ENCODE data around the gene PDE1C. TPM values are rescaled to one million over a fixed set of nuclear protein-coding genes. Genes with fewer than 3 reads are reported as not detected.
A peak's percentile ranks its signal among the peaks of the same experiment; 100 is the strongest.

Gene PDE1C
- total RNA-seq, 1 experiment from 2014 or later = 14.1 TPM

DNA sequence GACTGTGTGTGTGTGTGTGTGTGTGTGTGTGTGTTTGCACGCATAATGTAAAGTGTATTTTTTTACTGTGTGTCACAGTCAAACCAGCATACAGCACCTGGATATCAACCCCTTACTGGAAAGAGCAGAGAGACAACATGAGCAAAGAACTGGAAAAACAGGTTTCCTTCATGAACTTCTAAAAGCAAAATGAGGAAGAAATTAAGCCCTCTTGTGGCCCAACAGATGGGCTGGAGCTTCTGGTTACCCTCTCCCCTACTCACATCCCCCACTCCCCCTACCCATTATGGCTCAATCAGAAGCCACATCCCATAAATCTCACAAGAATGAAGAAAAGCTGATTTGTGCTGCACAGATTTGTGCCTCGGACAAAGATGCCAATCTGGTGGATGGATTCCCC lies 36.2 kb downstream of the PDE1C start:
- ATAC-seq (no peak; the same call in 1 of the 2 replicates), DNase-seq (peak; percentile 83)
- H4K20me1 ChIP-seq (ENCODE audit: low read length) = no peaks in the 10 kb centered on the region
- BruUV-seq (replicated peaks) = no TSS peak
- CTCF ChIA-PET = no interaction called here
- H3K36me3 ChIP-seq (ENCODE audit: low read depth, low read length) = no peaks in the 10 kb centered on the region
- peak overlapping the region; percentile 20 for H3K4me2 ChIP-seq (ENCODE audit: low read length)
- peaks cover 53% of the 10 kb centered on the region for H3K4me1 ChIP-seq (ENCODE audit: insufficient read depth, low read length)
- no peaks in the 10 kb centered on the region for H3K9me3 ChIP-seq (ENCODE audit: low read length)
- TF ChIP-seq EZH2phosphoT487 (IDR thresholded peaks at IDR 0.05; ENCODE audit: borderline replicate concordance, low read length) (no peak), EZH2 (IDR thresholded peaks at IDR 0.05; ENCODE audit: low read length, unreplicated experiment) (no peak)
- TF ChIP-seq, protein P1, sequence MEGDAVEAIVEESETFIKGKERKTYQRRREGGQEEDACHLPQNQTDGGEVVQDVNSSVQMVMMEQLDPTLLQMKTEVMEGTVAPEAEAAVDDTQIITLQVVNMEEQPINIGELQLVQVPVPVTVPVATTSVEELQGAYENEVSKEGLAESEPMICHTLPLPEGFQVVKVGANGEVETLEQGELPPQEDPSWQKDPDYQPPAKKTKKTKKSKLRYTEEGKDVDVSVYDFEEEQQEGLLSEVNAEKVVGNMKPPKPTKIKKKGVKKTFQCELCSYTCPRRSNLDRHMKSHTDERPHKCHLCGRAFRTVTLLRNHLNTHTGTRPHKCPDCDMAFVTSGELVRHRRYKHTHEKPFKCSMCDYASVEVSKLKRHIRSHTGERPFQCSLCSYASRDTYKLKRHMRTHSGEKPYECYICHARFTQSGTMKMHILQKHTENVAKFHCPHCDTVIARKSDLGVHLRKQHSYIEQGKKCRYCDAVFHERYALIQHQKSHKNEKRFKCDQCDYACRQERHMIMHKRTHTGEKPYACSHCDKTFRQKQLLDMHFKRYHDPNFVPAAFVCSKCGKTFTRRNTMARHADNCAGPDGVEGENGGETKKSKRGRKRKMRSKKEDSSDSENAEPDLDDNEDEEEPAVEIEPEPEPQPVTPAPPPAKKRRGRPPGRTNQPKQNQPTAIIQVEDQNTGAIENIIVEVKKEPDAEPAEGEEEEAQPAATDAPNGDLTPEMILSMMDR (conservative IDR thresholded peaks at IDR 0.05; ENCODE audit: low read depth, low read length) = peak; percentile 51
- no peak overlapping the region for H3K9ac ChIP-seq (ENCODE audit: low read length)
- no peak overlapping the region for H3K4me3 ChIP-seq (ENCODE audit: low read length)
- no peaks in the 10 kb centered on the region for H3F3A ChIP-seq (ENCODE audit: low read length, unreplicated experiment)
- H2AFZ ChIP-seq (ENCODE audit: low read length) = no peak overlapping the region
- POLR2A ChIA-PET (ENCODE audit: unreplicated experiment) = no interaction called here
- H3K79me2 ChIP-seq (ENCODE audit: low read length) = no peaks in the 10 kb centered on the region
- no peaks in the 10 kb centered on the region for H3K9me2 ChIP-seq (replicated peaks; ENCODE audit: low read length)
- no peaks in the 10 kb centered on the region for H3K27me3 ChIP-seq (ENCODE audit: low read length)
- H3K27ac ChIP-seq (ENCODE audit: low read length) = no peak overlapping the region
- intact Hi-C loops (cut with micrococcal nuclease) = no loop called here

DNA sequence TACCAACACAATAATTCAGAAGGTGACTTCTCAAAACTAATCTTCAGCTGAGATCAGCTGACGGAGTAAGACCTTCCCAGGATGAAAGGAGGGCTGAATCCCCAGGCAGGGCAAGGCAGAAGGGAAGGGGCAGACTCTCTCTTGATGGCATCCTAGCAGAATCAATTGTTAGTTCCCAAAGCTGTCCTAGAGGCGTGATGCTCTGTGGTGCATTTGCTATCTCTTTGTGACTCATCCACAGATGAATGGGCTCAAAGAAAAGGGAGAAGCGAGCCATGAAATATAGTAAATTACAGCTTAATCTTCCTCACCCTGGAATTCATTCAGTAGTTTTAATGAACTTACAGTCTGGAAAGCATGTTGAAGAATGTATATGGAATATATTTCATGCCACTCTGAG lies 37.2 kb downstream of the PDE1C start:
- Histone ChIP-seq H3K9me2 (replicated peaks; ENCODE audit: low read length) (no peaks in the 10 kb centered on the region), H3K9ac (ENCODE audit: low read length) (no peak overlapping the region), H4K20me1 (ENCODE audit: low read length) (no peaks in the 10 kb centered on the region), H3F3A (ENCODE audit: low read length, unreplicated experiment) (no peaks in the 10 kb centered on the region), H3K79me2 (ENCODE audit: low read length) (no peaks in the 10 kb centered on the region), H3K4me2 (ENCODE audit: low read length) (no peak overlapping the region), H3K27ac (ENCODE audit: low read length) (no peak overlapping the region), H3K4me1 (ENCODE audit: insufficient read depth, low read length) (peaks cover 47% of the 10 kb centered on the region), H3K27me3 (ENCODE audit: low read length) (no peaks in the 10 kb centered on the region), H3K9me3 (ENCODE audit: low read length) (no peaks in the 10 kb centered on the region), H3K36me3 (ENCODE audit: low read depth, low read length) (no peaks in the 10 kb centered on the region), H2AFZ (ENCODE audit: low read length) (no peak overlapping the region), H3K4me3 (ENCODE audit: low read length) (no peak overlapping the region)
- ATAC-seq = no peak
- POLR2A ChIA-PET (ENCODE audit: unreplicated experiment) = interaction anchor here (0.7 kb wide), 1 partner anchor 23 kb away, joined by 3 read pairs; no protein-coding TSS in a partner anchor
- no TSS peak for BruUV-seq (replicated peaks)
- TF ChIP-seq EZH2phosphoT487 (IDR thresholded peaks at IDR 0.05; ENCODE audit: borderline replicate concordance, low read length) = no peak
- TF ChIP-seq, protein P1 (conservative IDR thresholded peaks at IDR 0.05; ENCODE audit: low read depth, low read length) = no peak
- TF ChIP-seq EZH2 (IDR thresholded peaks at IDR 0.05; ENCODE audit: low read length, unreplicated experiment) = no peak
- CTCF ChIA-PET = no interaction called here
- intact Hi-C loops (cut with micrococcal nuclease) = no loop called here
- DNase-seq = no peak

DNA sequence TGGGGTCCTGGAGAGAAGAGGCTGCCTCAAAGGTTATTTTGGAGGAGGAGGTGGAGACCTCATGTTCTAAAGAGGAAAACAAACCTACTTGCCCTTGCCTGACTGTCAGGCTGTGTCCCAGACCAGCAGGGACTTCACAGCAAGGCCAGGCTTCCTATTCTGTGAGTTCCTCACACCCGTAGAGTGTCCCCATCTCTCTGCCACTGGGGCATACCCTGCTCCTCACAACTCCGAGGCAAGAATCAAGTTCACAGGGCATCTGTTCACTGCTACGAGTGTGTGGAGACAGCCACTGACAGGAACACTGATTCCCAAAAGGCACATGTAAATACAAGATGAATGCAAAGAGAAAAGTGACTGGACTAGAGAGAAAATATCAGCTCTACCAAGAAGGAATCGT lies 38.0 kb downstream of the PDE1C start:
- no peaks in the 10 kb centered on the region for H3K36me3 ChIP-seq (ENCODE audit: low read depth, low read length)
- TF ChIP-seq EZH2 (IDR thresholded peaks at IDR 0.05; ENCODE audit: low read length, unreplicated experiment) = no peak
- TF ChIP-seq EZH2phosphoT487 (IDR thresholded peaks at IDR 0.05; ENCODE audit: borderline replicate concordance, low read length) = no peak
- TF ChIP-seq, protein P1 (conservative IDR thresholded peaks at IDR 0.05; ENCODE audit: low read depth, low read length) = no peak
- no peak overlapping the region for H2AFZ ChIP-seq (ENCODE audit: low read length)
- H3K9ac ChIP-seq (ENCODE audit: low read length) = no peak overlapping the region
- H3K9me2 ChIP-seq (replicated peaks; ENCODE audit: low read length) = no peaks in the 10 kb centered on the region
- BruUV-seq (replicated peaks) = no TSS peak
- no peak overlapping the region for H3K4me2 ChIP-seq (ENCODE audit: low read length)
- H3F3A ChIP-seq (ENCODE audit: low read length, unreplicated experiment) = no peaks in the 10 kb centered on the region
- H3K9me3 ChIP-seq (ENCODE audit: low read length) = no peaks in the 10 kb centered on the region
- no peaks in the 10 kb centered on the region for H4K20me1 ChIP-seq (ENCODE audit: low read length)
- H3K79me2 ChIP-seq (ENCODE audit: low read length) = no peaks in the 10 kb centered on the region
- H3K27me3 ChIP-seq (ENCODE audit: low read length) = no peaks in the 10 kb centered on the region
- H3K4me1 ChIP-seq (ENCODE audit: insufficient read depth, low read length) = peaks cover 40% of the 10 kb centered on the region
- ATAC-seq (no peak), DNase-seq (no peak)
- POLR2A ChIA-PET (ENCODE audit: unreplicated experiment) = interaction anchor here (0.7 kb wide), 1 partner anchor 23 kb away, joined by 3 read pairs; no protein-coding TSS in a partner anchor
- intact Hi-C loops (cut with micrococcal nuclease) = no loop called here
- H3K4me3 ChIP-seq (ENCODE audit: low read length) = no peak overlapping the region
- no peak overlapping the region for H3K27ac ChIP-seq (ENCODE audit: low read length)
- CTCF ChIA-PET = no interaction called here
